ENCODE data around the gene PTPN6.
A peak's percentile ranks its signal among the peaks of the same experiment; 100 is the strongest.

PTPN6 gene

DNA sequence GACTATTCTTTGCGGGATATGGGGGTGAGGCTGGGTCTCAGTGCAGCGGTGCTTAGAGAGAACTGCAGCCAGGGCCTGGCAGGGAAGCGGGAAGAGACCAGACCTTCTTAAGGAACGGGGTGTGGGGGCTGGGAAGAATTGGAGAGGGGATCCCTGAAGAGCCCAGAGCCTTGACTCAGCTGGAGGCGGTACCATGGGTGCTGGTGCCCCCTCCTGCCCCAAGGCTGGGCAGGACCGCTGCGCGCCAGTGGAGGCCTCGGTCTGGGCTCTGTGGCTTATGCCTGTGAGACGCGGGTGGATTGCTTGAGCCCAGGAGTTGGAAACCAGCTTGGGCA, 8.9 kb upstream of the PTPN6 start:
- no peak for DNase-seq

GRCh38 chr12:6943389-6943721, 7.8 kb upstream of the PTPN6 start:
- peak; percentile 98 for DNase-seq

DNA sequence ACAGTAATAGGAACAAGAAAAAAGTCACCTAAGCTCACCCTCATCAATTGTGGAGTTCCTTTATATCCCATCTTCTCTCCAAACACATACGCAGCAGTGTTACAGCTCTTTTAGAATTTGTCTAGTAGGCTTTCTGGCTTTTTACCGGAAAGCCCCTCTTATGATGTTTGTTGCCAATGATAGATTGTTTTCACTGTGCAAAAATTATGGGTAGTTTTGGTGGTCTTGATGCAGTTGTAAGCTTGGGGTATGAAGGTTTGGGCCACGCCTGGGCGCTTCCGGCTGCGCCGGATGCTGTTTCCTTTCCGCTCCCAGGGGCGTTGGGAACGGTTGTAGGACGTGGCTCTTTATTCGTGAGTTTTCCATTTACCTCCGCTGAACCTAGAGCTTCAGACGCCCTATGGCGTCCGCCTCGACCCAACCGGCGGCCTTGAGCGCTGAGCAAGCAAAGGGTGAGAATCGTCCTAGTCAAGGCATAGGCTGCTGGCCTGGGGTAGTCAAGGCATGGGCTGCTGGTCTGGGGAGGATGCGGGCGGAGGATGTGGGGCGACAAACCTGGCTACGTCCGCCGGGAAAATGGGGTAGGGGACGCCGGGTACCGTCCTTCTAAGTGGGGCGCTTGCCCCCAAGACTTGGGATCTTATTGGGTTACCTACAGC, 7.3 kb upstream of the PTPN6 start, which contains the start of the genes C12orf57 and RNU7-1:
C12orf57 (plus strand) TSS at position 301 of the 659 bp plus-strand sequence; CDS start at position 401, 100 bp downstream.
RNU7-1 (plus strand) TSS at position 95 of the 659 bp plus-strand sequence.
- peak; percentile 98 for DNase-seq

DNA sequence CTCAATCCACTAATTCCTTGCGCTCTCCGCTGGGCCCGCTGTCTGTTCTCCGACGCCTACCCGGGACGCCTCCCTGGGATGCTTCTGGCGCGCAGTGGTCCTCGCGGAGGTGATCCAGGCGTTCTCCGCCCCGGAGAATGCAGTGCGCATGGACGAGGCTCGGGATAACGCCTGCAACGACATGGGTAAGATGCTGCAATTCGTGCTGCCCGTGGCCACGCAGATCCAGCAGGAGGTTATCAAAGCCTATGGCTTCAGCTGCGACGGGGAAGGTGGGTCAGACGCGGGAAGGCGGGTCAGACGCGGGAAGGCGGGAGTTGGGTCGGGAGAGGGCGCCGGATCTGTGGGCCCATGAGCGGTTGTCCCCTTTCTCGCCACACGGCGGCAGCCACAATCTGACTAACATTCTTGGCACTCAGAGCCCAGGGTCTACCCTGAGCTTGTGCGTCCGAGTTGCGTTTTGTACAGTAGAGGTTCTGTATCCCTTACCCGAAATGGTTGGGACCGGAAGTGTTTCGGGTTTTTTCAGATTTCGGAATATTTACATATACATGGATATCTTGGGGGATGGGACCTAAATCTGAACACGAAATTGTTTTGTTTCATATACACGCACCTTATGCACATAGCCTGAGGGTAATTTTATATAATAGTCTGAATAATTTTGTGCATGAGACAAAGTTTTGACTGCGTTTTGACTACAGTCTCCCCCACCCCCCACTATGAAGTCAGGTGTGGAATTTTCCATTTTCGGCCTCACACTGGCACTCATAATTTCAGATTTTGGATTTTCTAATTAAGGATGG, 6.6 kb upstream of the PTPN6 start:
- DNase-seq: peak; percentile 90

GRCh38 chr12:6945613-6946012, 5.5 kb upstream of the PTPN6 start:
- no peak for DNase-seq

- peak; percentile 90 for DNase-seq
Observed at GRCh38 chr12:6946033-6946919, 4.9 kb upstream of the PTPN6 start.

- DNase-seq: no peak
Observed at GRCh38 chr12:6946920-6947374, 4.2 kb upstream of the PTPN6 start.

DNA sequence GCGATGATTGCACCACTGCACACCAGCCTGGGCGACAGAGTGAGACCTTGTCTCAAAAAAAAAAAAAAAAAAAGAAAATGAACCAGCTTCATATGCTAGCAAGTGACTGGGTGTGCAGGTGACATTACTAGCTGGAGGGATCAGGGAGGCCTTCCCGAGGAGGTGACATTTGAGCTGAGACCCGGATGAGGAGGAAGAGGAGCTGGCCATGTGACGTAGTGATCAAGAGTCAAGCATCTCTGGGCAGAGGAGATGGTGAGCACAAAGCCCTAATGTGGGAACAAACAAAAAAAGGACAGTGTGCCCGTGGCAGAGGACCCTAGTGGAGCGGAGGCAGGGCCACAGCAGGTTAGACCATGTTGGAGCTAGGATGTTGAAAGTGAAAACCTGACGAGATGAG, 3.5 kb upstream of the PTPN6 start:
- DNase-seq: no peak

DNA sequence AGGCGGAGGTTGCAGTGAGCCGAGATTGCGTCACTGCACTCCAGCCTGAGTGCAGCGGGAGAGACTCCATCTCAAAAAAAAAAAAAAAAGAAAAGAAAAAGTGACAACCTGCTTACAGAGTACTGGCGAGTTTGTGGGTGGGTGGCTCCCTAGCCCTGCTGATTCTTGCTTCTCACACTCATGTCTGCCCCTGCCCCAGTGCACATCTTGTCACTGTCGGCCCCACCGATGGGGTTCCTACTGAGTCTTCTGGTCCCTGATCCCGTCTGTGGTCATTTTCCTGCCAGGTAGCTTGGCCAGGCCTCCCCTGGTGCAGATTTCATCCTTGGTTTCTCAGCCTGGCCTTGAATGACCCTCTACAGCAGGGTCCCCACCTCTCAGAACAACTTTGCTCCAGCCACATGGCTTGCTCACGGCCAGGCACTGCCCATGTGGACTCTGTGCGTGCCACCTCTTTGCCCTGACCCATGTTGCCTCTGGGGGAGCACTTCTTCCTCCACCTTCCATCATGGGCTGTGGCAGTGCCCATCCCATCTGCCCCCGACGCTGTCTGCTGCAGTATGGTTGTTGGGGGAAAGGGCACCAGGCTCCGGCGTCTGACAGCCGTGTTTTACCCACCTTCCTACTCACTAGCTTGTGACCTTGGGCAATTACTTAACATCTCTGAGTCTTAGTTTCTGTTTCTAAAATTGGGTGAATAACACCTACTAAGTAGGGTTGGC, 2.1 kb upstream of the PTPN6 start:
- no peak for DNase-seq

DNA sequence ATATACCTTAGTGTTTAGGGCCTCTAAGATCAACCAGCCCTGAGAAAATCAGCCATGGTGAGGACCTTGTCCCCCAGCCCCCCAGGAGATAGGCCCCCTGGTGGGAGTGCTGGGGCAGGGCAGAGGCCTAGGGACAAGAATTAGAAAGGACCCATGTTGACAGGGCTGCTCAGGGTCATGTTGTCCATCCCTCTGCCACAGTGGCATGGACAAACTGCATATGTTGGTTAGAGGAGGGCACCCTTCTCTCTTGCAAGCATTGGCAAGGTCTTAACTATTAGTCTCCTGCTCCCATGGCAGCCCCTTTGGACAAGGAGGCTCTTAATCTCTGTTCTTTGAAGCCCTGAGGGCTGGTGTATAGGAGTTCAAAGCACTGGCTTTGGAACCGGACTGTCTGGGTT, 755 bp upstream of the PTPN6 start:
- DNase-seq: no peak

DNA sequence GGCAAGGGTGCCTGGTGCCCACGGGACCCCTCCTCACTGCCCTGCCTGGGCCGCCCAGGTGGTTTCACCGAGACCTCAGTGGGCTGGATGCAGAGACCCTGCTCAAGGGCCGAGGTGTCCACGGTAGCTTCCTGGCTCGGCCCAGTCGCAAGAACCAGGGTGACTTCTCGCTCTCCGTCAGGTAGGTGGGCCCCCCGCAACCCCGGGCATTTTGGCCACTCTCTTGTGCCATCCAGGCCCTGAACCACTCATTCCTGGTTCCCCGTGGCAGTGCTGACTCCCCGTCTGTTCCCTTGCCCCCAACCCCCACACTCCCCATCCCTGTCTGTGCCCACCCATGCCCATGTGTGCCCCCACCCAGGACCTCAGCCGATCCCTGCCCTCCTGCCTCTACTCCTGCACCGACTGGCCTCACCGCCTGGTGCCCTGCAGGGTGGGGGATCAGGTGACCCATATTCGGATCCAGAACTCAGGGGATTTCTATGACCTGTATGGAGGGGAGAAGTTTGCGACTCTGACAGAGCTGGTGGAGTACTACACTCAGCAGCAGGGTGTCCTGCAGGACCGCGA, 480 bp downstream of the PTPN6 start:
- no peak for DNase-seq

DNA sequence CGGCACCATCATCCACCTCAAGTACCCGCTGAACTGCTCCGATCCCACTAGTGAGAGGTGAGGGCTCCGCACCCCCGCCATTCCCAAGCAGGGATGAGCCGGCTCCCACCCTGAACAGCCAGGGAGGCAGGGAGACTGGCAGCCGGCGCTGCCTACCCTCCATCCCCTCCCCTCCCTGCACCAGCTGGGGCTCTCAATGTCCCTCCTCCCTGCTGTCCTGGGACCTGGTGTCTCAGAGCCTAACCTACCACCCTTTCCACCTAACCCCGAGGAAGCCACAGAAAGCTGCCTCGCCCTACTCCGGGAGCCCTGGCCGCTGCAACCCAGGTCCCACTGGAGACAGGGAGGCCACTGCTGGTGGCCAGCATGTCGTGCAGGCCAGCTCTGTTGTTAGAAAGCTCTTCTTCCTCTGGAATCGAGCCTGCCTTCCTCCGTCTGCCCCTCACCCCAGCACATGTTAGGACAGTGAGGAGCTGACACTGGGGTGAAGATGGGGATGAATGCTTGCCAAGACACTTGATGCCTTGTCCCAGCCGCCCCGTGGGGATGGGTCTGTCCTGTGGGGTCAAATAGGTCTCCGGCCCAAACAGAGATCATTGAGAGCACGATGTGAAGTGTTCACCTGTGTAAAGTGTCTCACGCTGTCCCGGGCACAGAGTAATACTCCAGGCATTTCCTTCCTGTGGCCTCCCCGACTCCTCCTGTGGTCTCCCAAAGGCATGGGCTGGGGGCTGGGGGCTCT, 1.1 kb downstream of the PTPN6 start:
- DNase-seq: no peak

- DNase-seq: no peak
Observed at GRCh38 chr12:6952863-6953441, 1.8 kb downstream of the PTPN6 start.

DNA sequence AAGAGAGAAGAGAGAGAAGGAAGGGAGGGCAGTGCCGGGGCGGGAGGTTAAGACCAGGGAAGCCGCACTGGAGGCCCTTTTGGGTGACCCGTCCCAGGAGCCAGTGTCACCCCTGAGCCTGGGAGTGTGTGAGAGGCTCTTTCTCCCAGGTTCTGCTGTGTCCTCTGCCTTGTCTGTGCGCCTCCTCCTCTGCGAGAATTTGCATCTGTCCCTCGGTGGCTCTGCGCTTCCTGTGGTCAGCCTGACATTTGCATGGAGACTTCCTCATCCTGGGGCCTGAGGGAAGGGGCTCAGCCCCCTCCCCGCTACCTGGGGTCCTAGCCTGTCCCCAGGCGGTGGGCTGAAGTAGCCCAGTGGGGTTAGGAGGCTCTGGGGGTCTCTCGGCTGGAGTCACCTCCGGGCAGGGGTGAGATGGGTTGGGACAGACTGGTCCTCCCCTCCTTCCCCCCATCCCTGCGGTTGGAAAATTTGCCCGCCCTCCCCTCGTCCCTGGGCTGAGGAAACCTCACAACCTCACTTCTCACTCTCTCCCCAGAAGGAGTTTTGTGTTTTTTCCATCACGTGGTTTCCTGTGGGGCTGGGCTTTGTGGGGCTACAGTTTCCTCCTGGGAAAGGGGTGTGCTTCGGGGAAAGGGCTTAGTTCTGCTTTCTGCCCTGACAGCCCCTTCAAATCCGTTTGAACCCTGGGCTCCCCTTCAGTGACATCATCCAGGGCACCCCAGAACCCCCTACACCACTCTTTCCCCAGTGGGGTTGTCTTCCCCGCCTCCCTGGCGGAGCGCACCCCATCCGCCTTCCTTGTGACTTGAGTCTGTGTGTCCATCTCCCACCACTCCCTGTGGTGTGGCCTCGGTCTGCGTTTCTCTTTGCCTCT, 2.5 kb downstream of the PTPN6 start:
- DNase-seq: no peak

DNA sequence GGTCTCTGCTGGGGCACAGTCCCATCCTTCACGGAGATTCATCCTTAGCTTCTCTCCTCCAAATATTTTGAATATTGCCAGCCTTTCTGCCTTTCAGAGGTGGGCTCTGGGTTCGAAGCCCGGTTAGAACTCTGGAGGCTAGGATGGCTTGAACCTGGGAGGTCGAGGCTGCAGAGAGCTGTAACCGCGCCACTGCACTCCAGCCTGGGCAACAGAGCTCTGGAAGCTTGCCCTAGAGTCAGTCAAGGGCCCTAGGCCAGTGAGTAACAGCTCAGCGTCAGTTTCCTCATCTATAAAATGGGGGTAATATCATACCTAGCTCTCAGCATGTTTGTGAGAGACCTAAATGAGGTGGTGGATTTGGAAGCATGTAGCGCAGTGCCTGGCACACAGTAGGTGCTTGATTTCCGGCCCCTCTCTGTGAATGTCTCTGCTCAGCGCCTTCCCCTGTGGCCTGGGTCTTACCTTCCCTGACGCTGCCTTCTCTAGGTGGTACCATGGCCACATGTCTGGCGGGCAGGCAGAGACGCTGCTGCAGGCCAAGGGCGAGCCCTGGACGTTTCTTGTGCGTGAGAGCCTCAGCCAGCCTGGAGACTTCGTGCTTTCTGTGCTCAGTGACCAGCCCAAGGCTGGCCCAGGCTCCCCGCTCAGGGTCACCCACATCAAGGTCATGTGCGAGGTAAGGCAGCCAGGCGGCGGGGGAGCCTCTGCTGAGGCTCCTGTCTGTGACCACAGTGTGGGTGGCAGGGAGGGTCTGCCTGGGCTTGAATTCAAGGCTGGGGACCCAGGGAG, 3.4 kb downstream of the PTPN6 start:
- no peak for DNase-seq

GRCh38 chr12:6955108-6956020, 4.2 kb downstream of the PTPN6 start:
- no peak for DNase-seq

- DNase-seq: no peak
Observed at GRCh38 chr12:6956021-6956727, 5.0 kb downstream of the PTPN6 start.

Measured in NCI-H2029 treated with DMSO at 0.1 percent for 48 hours (cell line).